GM21381 (cell line): ENCODE data around the gene ASB14.
"Not testable (repeated sequence)": the region's sequence is repeated elsewhere in the genome, so short reads cannot be mapped to it uniquely, and the experiment has no call there.

Experiments used
- ATAC-seq: cut with Tn5 transposase; IDR thresholded peaks from one replicate; pipeline ENCODE4 v1.9.1; 2021; ENCODE audit warnings: mild to moderate bottlenecking, moderate library complexity; ENCODE audit not compliant: unreplicated experiment

The ASB14 gene

GRCh38 chr3:57292159-57292896, at the start of gene ASB14:
TSS of gene ASB14 (minus strand) at chr3:57292685. CDS start at chr3:57292033, 652 bp downstream.
- no peak for ATAC-seq

DNA sequence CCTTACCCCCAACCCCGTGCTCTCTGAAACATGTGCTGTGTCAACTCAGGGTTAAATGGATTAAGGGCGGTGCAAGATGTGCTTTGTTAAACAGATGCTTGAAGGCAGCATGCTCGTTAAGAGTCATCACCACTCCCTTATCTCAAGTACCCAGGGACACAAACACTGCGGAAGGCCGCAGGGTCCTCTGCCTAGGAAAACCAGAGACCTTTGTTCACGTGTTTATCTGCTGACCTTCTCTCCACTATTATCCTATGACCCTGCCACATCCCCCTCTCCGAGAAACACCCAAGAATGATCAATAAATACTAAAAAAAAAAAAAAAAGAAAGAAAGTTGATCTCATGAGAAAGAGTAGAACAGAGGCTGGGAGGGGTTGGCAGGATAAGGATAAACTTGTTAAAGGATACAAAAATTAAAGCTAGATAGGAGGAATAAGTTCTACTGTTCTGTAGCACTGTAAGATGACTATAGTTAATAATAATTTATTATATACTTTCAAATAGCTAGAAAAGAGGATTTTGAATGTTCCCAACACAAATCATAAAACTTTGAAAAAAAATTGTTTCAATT, 46.7 kb upstream of the ASB14 start:
- not testable (repeated sequence) for ATAC-seq

DNA sequence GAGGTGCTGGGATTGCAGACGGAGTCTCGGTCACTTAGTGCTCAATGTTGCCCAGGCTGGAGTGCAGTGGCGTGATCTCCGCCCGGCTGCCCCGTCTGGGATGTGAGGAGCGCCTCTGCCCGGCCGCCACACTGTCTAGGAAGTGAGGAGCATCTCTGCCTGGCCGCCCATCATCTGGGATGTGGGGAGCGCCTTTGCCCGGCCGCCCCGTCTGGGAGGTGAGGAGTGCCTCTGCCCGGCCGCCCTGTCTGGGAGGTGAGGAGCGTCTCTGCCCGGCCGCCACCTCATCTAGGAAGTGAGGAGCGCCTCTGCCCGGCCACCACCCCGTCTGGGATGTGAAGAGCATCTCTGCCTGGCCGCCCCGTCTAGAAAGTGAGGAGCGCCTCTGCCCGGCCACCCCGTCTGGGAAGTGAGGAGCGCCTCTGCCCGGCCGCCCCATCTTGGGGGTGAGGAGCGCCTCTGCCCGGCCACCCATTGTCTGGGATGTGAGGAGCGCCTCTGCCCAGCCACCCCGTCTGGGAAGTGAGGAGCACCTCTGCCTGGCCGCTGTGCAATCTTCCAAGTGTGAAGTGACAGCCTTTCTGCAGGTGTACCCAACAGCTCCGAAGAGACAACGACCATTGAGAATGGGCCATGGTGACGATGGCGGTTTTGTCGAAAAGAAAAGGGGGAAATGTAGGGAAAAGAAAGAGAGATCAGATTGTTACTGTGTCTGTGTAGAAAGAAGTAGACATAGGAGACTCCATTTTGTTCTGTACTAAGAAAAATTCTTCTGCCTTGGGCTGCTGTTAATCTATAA, 46.0 kb upstream of the ASB14 start:
- ATAC-seq = not testable (repeated sequence)

- ATAC-seq = no peak
Measured at GRCh38 chr3:57335283-57335938, 42.9 kb upstream of the ASB14 start.

- ATAC-seq = no peak
Measured at GRCh38 chr3:57331078-57331610, 38.7 kb upstream of the ASB14 start.

DNA sequence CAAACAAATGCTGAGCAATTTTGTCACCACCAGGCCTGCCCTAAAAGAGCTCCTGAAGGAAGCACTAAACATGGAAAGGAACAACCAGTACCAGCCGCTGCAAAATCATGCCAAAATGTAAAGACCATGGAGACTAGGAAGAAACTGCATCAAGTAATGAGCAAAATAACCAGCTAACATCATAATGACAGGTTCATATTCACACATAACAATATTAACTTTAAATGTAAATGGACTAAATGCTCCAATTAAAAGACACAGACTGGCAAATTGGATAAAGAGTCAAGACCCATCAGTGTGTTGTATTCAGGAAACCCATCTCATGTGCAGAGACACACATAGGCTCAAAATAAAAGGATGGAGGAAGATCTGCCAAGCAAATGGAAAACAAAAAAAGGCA, 34.0 kb upstream of the ASB14 start:
- ATAC-seq = not testable (repeated sequence)

- no peak for ATAC-seq
Measured at GRCh38 chr3:57314204-57314603, 21.7 kb upstream of the ASB14 start.

DNA sequence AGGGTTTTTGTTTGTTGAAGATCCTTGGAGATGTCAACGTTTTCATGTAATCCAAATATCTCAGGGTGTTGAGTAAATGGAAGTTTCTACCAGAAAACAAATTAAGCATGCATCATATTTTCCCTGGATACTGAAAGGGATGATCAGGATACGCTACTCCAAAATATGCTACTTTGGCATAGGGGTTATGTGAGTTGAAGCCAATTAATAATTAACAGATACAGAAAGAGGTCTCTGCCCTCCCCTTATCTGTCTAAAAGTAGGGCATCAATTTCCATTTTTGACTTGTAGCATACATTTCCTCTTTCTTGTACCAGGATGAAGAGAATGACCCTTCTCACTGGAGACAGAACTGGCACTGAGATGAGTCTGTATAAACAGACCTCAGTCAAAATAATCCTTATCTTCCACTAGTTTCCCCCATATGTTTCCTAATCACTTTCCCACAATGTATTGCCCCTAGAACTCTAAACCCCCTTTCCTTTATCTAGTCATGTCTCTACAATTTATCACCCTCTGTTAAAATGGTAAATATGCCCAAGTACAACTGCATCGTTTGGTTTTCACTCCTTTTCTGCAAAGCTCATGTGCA, 17.4 kb upstream of the ASB14 start:
- no peak for ATAC-seq

GRCh38 chr3:57303520-57303919, 11.0 kb upstream of the ASB14 start:
- ATAC-seq = not testable (repeated sequence)

GRCh38 chr3:57298041-57298440, 5.6 kb upstream of the ASB14 start:
- no peak for ATAC-seq

DNA sequence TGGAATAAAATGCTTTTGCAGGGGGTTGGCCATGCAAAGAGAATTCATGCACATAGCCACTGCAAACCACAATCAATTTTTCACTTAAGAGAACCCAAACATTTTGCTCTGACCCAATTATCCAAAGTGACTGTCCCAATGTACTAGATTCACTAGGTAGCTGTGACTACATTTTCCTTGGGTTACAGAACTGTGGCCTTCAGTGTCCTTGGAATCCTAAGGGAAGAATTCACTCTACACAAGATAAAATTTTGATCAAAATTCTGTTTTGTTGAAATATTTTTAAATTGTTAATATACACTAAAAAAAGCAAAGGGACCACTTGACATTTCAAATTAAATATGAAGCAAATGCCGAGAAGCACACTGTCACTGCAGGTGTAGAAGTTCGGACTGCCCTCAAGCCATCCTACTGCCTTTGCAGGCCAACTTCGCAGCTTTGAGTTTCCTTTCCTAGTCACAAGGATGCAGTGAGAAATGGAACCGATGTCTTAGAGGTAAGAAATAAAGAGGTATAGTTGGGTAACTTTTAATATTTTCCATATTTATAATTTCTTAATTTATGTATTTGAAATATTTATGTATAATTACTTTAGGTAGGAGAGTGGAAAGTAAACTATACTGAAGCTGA, 527 bp upstream of the ASB14 start:
- no peak for ATAC-seq

DNA sequence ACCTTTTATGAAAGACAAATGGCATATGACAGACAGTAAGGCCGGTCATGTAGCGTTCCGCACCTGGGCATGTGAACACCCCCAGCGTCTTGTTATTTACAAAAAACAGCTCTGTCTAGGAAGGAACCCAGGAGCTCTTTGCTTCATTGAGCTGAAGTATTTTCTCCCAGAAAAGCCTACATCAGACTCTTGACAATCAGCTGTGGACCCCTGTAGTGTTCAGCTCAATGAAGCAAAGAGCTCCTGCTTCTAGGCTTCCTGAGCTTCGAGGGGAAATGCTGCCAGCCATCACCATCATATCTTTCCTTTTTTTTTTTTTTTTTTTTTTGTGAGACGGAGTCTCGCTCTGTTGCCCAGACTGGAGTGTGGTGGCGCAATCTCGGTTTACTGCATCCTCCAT, 4.1 kb downstream of the ASB14 start:
- ATAC-seq = no peak

GRCh38 chr3:57287205-57287604, 5.3 kb downstream of the ASB14 start:
- ATAC-seq = no peak

- ATAC-seq = no peak
Measured at GRCh38 chr3:57283334-57283733, 9.2 kb downstream of the ASB14 start.

- no peak for ATAC-seq
Measured at GRCh38 chr3:57281715-57282114, 10.8 kb downstream of the ASB14 start.

DNA sequence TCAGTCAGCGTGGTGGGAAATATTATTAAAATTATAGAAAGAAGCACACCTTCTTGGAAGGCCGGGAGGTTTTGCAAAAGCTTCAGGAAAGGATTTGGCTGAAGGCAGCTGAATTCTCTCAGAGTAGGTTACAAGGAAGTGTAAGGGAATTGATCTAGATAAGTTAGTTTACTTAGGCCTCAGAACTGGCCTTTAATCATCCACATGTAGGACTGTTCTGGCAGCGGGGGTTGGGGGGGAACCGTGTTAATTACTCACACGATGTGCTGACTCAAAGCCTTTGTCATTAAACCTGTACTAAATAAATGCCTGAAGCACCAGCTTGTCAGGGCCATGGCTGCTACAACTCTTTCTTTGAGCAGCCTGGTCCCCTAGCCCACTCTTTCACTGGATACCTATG, 12.8 kb downstream of the ASB14 start:
- ATAC-seq = no peak

- ATAC-seq = no peak
Measured at GRCh38 chr3:57278237-57278636, 14.2 kb downstream of the ASB14 start.

- ATAC-seq = no peak
Measured at GRCh38 chr3:57275393-57275792, 17.1 kb downstream of the ASB14 start.

- ATAC-seq = no peak
Measured at GRCh38 chr3:57274845-57275244, 17.6 kb downstream of the ASB14 start.

DNA sequence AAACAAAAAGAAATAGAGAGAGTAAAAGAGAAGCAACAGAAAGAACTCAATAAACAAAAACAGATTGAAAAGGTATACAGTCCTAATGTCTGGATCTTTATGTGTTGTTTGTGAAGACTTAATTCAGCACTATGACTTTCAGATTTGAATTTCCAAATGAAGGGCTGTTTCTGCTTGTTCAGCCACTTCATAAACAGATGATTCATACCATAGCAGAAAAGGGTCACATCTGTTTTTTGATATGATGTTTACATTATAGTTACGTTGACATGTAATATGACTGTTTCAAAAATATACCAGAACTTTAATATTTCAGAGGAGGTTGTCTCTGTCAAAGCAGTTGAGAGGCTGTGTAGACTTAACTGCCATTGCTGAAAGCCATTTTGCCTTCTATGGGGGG, 24.1 kb downstream of the ASB14 start:
- no peak for ATAC-seq
